Measurements from ENCODE around the gene SIK2.

SIK2 gene

GRCh38 chr11:111680486-111681175, 78.4 kb downstream of the SIK2 start:
- Mint-ChIP-seq H3K4me3 (no peak overlapping the region), H3K36me3 (peaks cover 19% of the 10 kb centered on the region), H3K27me3 (no peaks in the 10 kb centered on the region), H3K4me1 (no peaks in the 10 kb centered on the region), H3K9me3 (no peaks in the 10 kb centered on the region), H3K27ac (no peak overlapping the region)
- ATAC-seq = no peak

GRCh38 chr11:111683806-111684205, 81.6 kb downstream of the SIK2 start:
- no peak overlapping the region for H3K27ac Mint-ChIP-seq
- H3K27me3 Mint-ChIP-seq = no peaks in the 10 kb centered on the region
- H3K4me1 Mint-ChIP-seq = no peaks in the 10 kb centered on the region
- H3K36me3 Mint-ChIP-seq = peaks cover 18% of the 10 kb centered on the region
- H3K9me3 Mint-ChIP-seq = no peaks in the 10 kb centered on the region
- no peak for ATAC-seq
- H3K4me3 Mint-ChIP-seq = no peak overlapping the region

- Mint-ChIP-seq H3K4me3 (no peak overlapping the region), H3K9me3 (no peaks in the 10 kb centered on the region), H3K27me3 (no peaks in the 10 kb centered on the region), H3K27ac (no peak overlapping the region), H3K4me1 (no peaks in the 10 kb centered on the region), H3K36me3 (peaks cover 22% of the 10 kb centered on the region)
- no peak for ATAC-seq
Observed at GRCh38 chr11:111684251-111684650, 82.0 kb downstream of the SIK2 start.

GRCh38 chr11:111688013-111688412, 85.8 kb downstream of the SIK2 start:
- ATAC-seq = no peak
- Mint-ChIP-seq H3K27me3 (no peaks in the 10 kb centered on the region), H3K27ac (no peak overlapping the region), H3K4me3 (no peak overlapping the region), H3K36me3 (peaks cover 46% of the 10 kb centered on the region), H3K4me1 (no peaks in the 10 kb centered on the region), H3K9me3 (no peaks in the 10 kb centered on the region)

GRCh38 chr11:111691176-111691575, 88.9 kb downstream of the SIK2 start:
- Mint-ChIP-seq H3K9me3 (no peaks in the 10 kb centered on the region), H3K36me3 (peaks cover 47% of the 10 kb centered on the region), H3K4me3 (no peak overlapping the region), H3K4me1 (peaks cover 5% of the 10 kb centered on the region), H3K27me3 (no peaks in the 10 kb centered on the region), H3K27ac (no peak overlapping the region)
- no peak for ATAC-seq

GRCh38 chr11:111691741-111692140, 89.5 kb downstream of the SIK2 start:
- no peak for ATAC-seq
- H3K27ac Mint-ChIP-seq = no peak overlapping the region
- no peaks in the 10 kb centered on the region for H3K27me3 Mint-ChIP-seq
- H3K4me3 Mint-ChIP-seq = no peak overlapping the region
- H3K4me1 Mint-ChIP-seq = peaks cover 5% of the 10 kb centered on the region
- H3K9me3 Mint-ChIP-seq = no peaks in the 10 kb centered on the region
- H3K36me3 Mint-ChIP-seq = peaks cover 52% of the 10 kb centered on the region

GRCh38 chr11:111693224-111693937, 91.1 kb downstream of the SIK2 start:
- H3K4me3 Mint-ChIP-seq = no peak overlapping the region
- no peak for ATAC-seq
- no peaks in the 10 kb centered on the region for H3K9me3 Mint-ChIP-seq
- peaks cover 50% of the 10 kb centered on the region for H3K36me3 Mint-ChIP-seq
- no peak overlapping the region for H3K27ac Mint-ChIP-seq
- no peaks in the 10 kb centered on the region for H3K27me3 Mint-ChIP-seq
- H3K4me1 Mint-ChIP-seq = peaks cover 11% of the 10 kb centered on the region

GRCh38 chr11:111694851-111695250, 92.6 kb downstream of the SIK2 start:
- Mint-ChIP-seq H3K27me3 (no peaks in the 10 kb centered on the region), H3K4me1 (peaks cover 11% of the 10 kb centered on the region), H3K4me3 (no peak overlapping the region), H3K36me3 (peaks cover 37% of the 10 kb centered on the region), H3K9me3 (no peaks in the 10 kb centered on the region), H3K27ac (no peak overlapping the region)
- peak; percentile 54 for ATAC-seq

- H3K27ac Mint-ChIP-seq = no peak overlapping the region
- no peak for ATAC-seq
- no peak overlapping the region for H3K4me3 Mint-ChIP-seq
- H3K9me3 Mint-ChIP-seq = no peaks in the 10 kb centered on the region
- peaks cover 11% of the 10 kb centered on the region for H3K4me1 Mint-ChIP-seq
- H3K27me3 Mint-ChIP-seq = no peaks in the 10 kb centered on the region
- H3K36me3 Mint-ChIP-seq = peaks cover 23% of the 10 kb centered on the region
Observed at GRCh38 chr11:111696556-111696955, 94.3 kb downstream of the SIK2 start.

GRCh38 chr11:111697933-111698371, 95.7 kb downstream of the SIK2 start:
- Mint-ChIP-seq H3K27ac (no peak overlapping the region), H3K4me3 (no peak overlapping the region), H3K36me3 (peaks cover 23% of the 10 kb centered on the region), H3K9me3 (no peaks in the 10 kb centered on the region), H3K4me1 (peaks cover 11% of the 10 kb centered on the region), H3K27me3 (no peaks in the 10 kb centered on the region)
- no peak for ATAC-seq

- Mint-ChIP-seq H3K4me3 (no peak overlapping the region), H3K9me3 (no peaks in the 10 kb centered on the region), H3K36me3 (peaks cover 34% of the 10 kb centered on the region), H3K27me3 (no peaks in the 10 kb centered on the region), H3K27ac (no peak overlapping the region), H3K4me1 (peaks cover 11% of the 10 kb centered on the region)
- ATAC-seq = no peak
Observed at GRCh38 chr11:111698852-111699559, 96.8 kb downstream of the SIK2 start.

GRCh38 chr11:111699579-111700156, 97.4 kb downstream of the SIK2 start:
- H3K27me3 Mint-ChIP-seq = no peaks in the 10 kb centered on the region
- no peak overlapping the region for H3K4me3 Mint-ChIP-seq
- peaks cover 10% of the 10 kb centered on the region for H3K4me1 Mint-ChIP-seq
- H3K36me3 Mint-ChIP-seq = peaks cover 39% of the 10 kb centered on the region
- H3K27ac Mint-ChIP-seq = no peak overlapping the region
- H3K9me3 Mint-ChIP-seq = no peaks in the 10 kb centered on the region
- no peak for ATAC-seq

- Mint-ChIP-seq H3K4me1 (peaks cover 6% of the 10 kb centered on the region), H3K27ac (no peak overlapping the region), H3K27me3 (no peaks in the 10 kb centered on the region), H3K4me3 (no peak overlapping the region), H3K36me3 (peaks cover 40% of the 10 kb centered on the region), H3K9me3 (no peaks in the 10 kb centered on the region)
- no peak for ATAC-seq
Observed at GRCh38 chr11:111700162-111700561, 97.9 kb downstream of the SIK2 start.

GRCh38 chr11:111702623-111703022, 100.4 kb downstream of the SIK2 start:
- peaks cover 2% of the 10 kb centered on the region for H3K4me1 Mint-ChIP-seq
- H3K9me3 Mint-ChIP-seq = no peaks in the 10 kb centered on the region
- no peak for ATAC-seq
- H3K27ac Mint-ChIP-seq = no peak overlapping the region
- H3K4me3 Mint-ChIP-seq = no peak overlapping the region
- H3K36me3 Mint-ChIP-seq = peaks cover 49% of the 10 kb centered on the region
- no peaks in the 10 kb centered on the region for H3K27me3 Mint-ChIP-seq

GRCh38 chr11:111703576-111703975, 101.3 kb downstream of the SIK2 start:
- H3K27ac Mint-ChIP-seq = no peak overlapping the region
- no peak for ATAC-seq
- no peaks in the 10 kb centered on the region for H3K4me1 Mint-ChIP-seq

More at GRCh38 chr11:111703576-111703975, 101.3 kb downstream of the SIK2 start:
- Mint-ChIP-seq H3K36me3 (peaks cover 47% of the 10 kb centered on the region), H3K9me3 (no peaks in the 10 kb centered on the region), H3K4me3 (no peak overlapping the region), H3K27me3 (no peaks in the 10 kb centered on the region)
